SK-N-SH (cell line): Measurements from ENCODE around the gene IL18BP. TPM values are rescaled to one million over a fixed set of nuclear protein-coding genes. Genes with fewer than 3 reads are reported as not detected.

Experiments used
- CTCF ChIA-PET: fragments of 300-600, 350-600 bp; formaldehyde crosslinking; extraction: SDS; loops from one replicate; lab custom pipeline; 2021; lab: Yijun Ruan, JAX
- POLR2A ChIA-PET: fragments of 350-600 bp; sonication (Branson Sonifier 250); formaldehyde crosslinking; extraction: SDS; loops from one replicate; lab custom pipeline; 2020; ENCODE audit warnings: antibody characterized with exemption, inconsistent platforms; lab: Yijun Ruan, JAX
- DNase-seq: peaks from one replicate; pipeline ENCODE4 v3.0.0; 2012
- H2AFZ ChIP-seq: fragments of 200-600 bp; sonication (generic); 2 replicates; pipeline ENCODE4 v1.8.1; 2016; ENCODE audit warnings: antibody characterized with exemption, mild to moderate bottlenecking, low read depth
- H3F3A ChIP-seq: fragments of 200-600 bp; sonication (generic); replicated peaks from 2 replicates; pipeline ENCODE3; 2016; ENCODE audit warnings: antibody characterized with exemption, mild to moderate bottlenecking; ENCODE audit not compliant: insufficient read depth
- H3K27ac ChIP-seq, 2 experiments: fragments of 200-500 bp in 1 of 2; fragments of 200-600 bp in 1 of 2; sonication (Bioruptor generic) in 1 of 2; sonication (generic), shearing (Covaris generic) in 1 of 2; 2 replicates each; pipeline versions ENCODE4 v1.5.1 to v1.6.1; 2014 to 2016; ENCODE audit warnings: low read depth in 2 of 2, inconsistent platforms in 1 of 2, low read length in 1 of 2, mild to moderate bottlenecking in 1 of 2, mixed read lengths in 1 of 2
- H3K27me3 ChIP-seq: fragments of 200-600 bp; sonication (generic), shearing (Covaris generic); 2 replicates; pipeline ENCODE4 v1.6.1; 2016; ENCODE audit warnings: mixed run types; ENCODE audit not compliant: insufficient read depth
- H3K36me3 ChIP-seq, 2 experiments: fragments of 200-500 bp in 1 of 2; fragments of 200-600 bp in 1 of 2; sonication (Bioruptor generic) in 1 of 2; sonication (generic) in 1 of 2; replicated peaks in 1 of 2; 2 replicates each; pipeline versions ENCODE3 to v1.5.1; 2014 to 2016; ENCODE audit warnings: low read length in 1 of 2, mild to moderate bottlenecking in 1 of 2; ENCODE audit not compliant: insufficient read depth in 2 of 2, control insufficient read depth in 1 of 2
- H3K4me1 ChIP-seq, 2 experiments: fragments of 200-500 bp in 1 of 2; fragments of 200-600 bp in 1 of 2; sonication (Bioruptor generic) in 1 of 2; sonication (generic), shearing (Covaris generic) in 1 of 2; 2 replicates each; pipeline versions ENCODE4 v1.5.1 to v1.6.1; 2014 to 2016; ENCODE audit warnings: low read depth in 1 of 2, low read length in 1 of 2, mixed run types in 1 of 2; ENCODE audit not compliant: insufficient read depth in 2 of 2, control insufficient read depth in 1 of 2
- H3K4me2 ChIP-seq: fragments of 200-600 bp; sonication (generic), shearing (Covaris generic); 2 replicates; pipeline ENCODE4 v1.6.1; 2017; ENCODE audit warnings: mixed run types
- H3K4me3 ChIP-seq, 2 experiments: fragments of 200-500 bp in 1 of 2; fragments of 200-600 bp in 1 of 2; sonication (Bioruptor generic) in 1 of 2; sonication (generic), shearing (Covaris generic) in 1 of 2; 2 replicates each; pipeline versions ENCODE4 v1.5.1 to v1.8.1; 2014 to 2016; ENCODE audit warnings: low read depth in 2 of 2, inconsistent platforms in 1 of 2, low read length in 1 of 2, mild to moderate bottlenecking in 1 of 2, mixed read lengths in 1 of 2, moderate library complexity in 1 of 2
- H3K79me2 ChIP-seq: fragments of 200-600 bp; sonication (generic); 2 replicates; pipeline ENCODE4 v1.8.1; 2017; ENCODE audit warnings: mild to moderate bottlenecking; ENCODE audit not compliant: insufficient read depth
- H3K9ac ChIP-seq: fragments of 200-600 bp; sonication (generic); 2 replicates; pipeline ENCODE4 v1.6.1; 2017; ENCODE audit warnings: mixed run types
- H3K9me2 ChIP-seq: fragments of 200-600 bp; sonication (generic); 2 replicates; pipeline ENCODE4 v1.6.1; 2017; ENCODE audit warnings: mixed run types
- H3K9me3 ChIP-seq: fragments of 200-600 bp; sonication (generic); 2 replicates; pipeline ENCODE4 v1.6.1; 2017; ENCODE audit warnings: mixed run types, mild to moderate bottlenecking, moderate library complexity
- H4K20me1 ChIP-seq: fragments of 200-600 bp; sonication (generic); 2 replicates; pipeline ENCODE4 v1.6.1; 2017; ENCODE audit warnings: mild to moderate bottlenecking, mixed run types; ENCODE audit not compliant: insufficient read depth
- CHD2 ChIP-seq: fragments of 150-350 bp; IDR thresholded peaks from 2 replicates; pipeline ENCODE4 v1.6.1; 2018; ENCODE audit warnings: low read length; ENCODE audit not compliant: partially characterized antibody
- ELF1 ChIP-seq: IDR thresholded peaks from 2 replicates; pipeline ENCODE4 v1.4.0; 2012
- EP300 ChIP-seq, 2 experiments: IDR thresholded peaks; 2 replicates each; pipeline versions ENCODE4 v1.4.0 to v1.6.1; 2012; ENCODE audit warnings: borderline replicate concordance in 1 of 2, low read depth in 1 of 2, low read length in 1 of 2
- EZH2phosphoT487 ChIP-seq: fragments of 200-600 bp; sonication (generic); IDR thresholded peaks from 2 replicates; pipeline ENCODE4 v1.6.1; 2017; ENCODE audit warnings: low read depth, mixed run types, mild to moderate bottlenecking, antibody characterized with exemption, moderate library complexity, borderline replicate concordance
- FOSL2 ChIP-seq: IDR thresholded peaks from 2 replicates; pipeline ENCODE4 v1.4.0; 2012; ENCODE audit warnings: low read depth, mild to moderate bottlenecking, moderate library complexity, borderline replicate concordance
- GATA2 ChIP-seq: sonication (generic); formaldehyde crosslinking; IDR thresholded peaks from 2 replicates; pipeline ENCODE4 v1.5.0; 2020; ENCODE audit warnings: mild to moderate bottlenecking, missing genetic modification reagents
- MAX ChIP-seq: IDR thresholded peaks from 2 replicates; pipeline ENCODE4 v1.4.0; 2012; ENCODE audit warnings: low read depth
- MEF2A ChIP-seq: IDR thresholded peaks from 2 replicates; pipeline ENCODE4 v1.4.0; 2012; ENCODE audit warnings: low read depth, borderline replicate concordance
- NFIC ChIP-seq: IDR thresholded peaks from 2 replicates; pipeline ENCODE4 v1.4.0; 2012; ENCODE audit warnings: borderline replicate concordance
- NRF1 ChIP-seq: IDR thresholded peaks from 2 replicates; pipeline ENCODE4 v1.6.1; 2012; ENCODE audit warnings: low read depth, mild to moderate bottlenecking, low read length
- PBX3 ChIP-seq: IDR thresholded peaks from 2 replicates; pipeline ENCODE4; 2012
- RFX5 ChIP-seq: IDR thresholded peaks from 2 replicates; pipeline ENCODE4 v1.6.1; 2012; ENCODE audit warnings: mild to moderate bottlenecking, improper control_type of control experiment, low read length
- SMC3 ChIP-seq: IDR thresholded peaks from 2 replicates; pipeline ENCODE4 v1.6.1; 2012; ENCODE audit warnings: low read depth, low read length, improper control_type of control experiment
- TAF1 ChIP-seq: IDR thresholded peaks from 2 replicates; pipeline ENCODE4 v1.6.1; 2012; ENCODE audit warnings: low read depth, mild to moderate bottlenecking, low read length, moderate library complexity, borderline replicate concordance
- TCF12 ChIP-seq: IDR thresholded peaks from 2 replicates; pipeline ENCODE4 v1.4.0; 2012
- YY1 ChIP-seq: IDR thresholded peaks from 2 replicates; pipeline ENCODE4 v1.4.0; 2012; ENCODE audit warnings: low read depth, mild to moderate bottlenecking
- WGBS: methylation state at CpG from one replicate; pipeline ENCODE4 v1.1.6; 2017; ENCODE audit warnings: low lambda C conversion rate; 5-methylcytosine and 5-hydroxymethylcytosine counted together
- polyA plus RNA-seq, 3 experiments: library from polyadenylated mRNA; depleted of rRNA; stranded (reverse); fragments of >200 nt; gene quantifications; 2 replicates each; pipeline ENCODE4 v1.2.3, GENCODE V29; 2012
- TF ChIP-seq, protein P1 (sequence below): IDR thresholded peaks from 2 replicates; pipeline ENCODE4 v1.6.1; 2012; ENCODE audit warnings: mild to moderate bottlenecking, low read depth, low read length, moderate library complexity
- TF ChIP-seq, protein P2 (sequence below): fragments of 150-350 bp; IDR thresholded peaks from 2 replicates; pipeline ENCODE4 v1.6.1; 2017; ENCODE audit warnings: antibody characterized with exemption, low read length, low read depth, borderline replicate concordance
- TF ChIP-seq, protein P3 (sequence below): IDR thresholded peaks from 2 replicates; pipeline ENCODE4 v1.4.0; 2012; ENCODE audit warnings: low read depth, borderline replicate concordance
- TF ChIP-seq, protein P4 (sequence below): IDR thresholded peaks from 2 replicates; pipeline ENCODE4 v1.4.0; 2012; ENCODE audit warnings: low read depth, borderline replicate concordance
- TF ChIP-seq, protein P5 (sequence below): fragments of 200-600 bp; sonication (generic); IDR thresholded peaks from 2 replicates; pipeline ENCODE4 v1.6.1; 2017; ENCODE audit warnings: antibody characterized with exemption, mild to moderate bottlenecking, moderate library complexity

Gene IL18BP
- polyA plus RNA-seq, 1 of the 3 experiments (the other 2 are of a cell fraction), result 5.0 TPM

DNA sequence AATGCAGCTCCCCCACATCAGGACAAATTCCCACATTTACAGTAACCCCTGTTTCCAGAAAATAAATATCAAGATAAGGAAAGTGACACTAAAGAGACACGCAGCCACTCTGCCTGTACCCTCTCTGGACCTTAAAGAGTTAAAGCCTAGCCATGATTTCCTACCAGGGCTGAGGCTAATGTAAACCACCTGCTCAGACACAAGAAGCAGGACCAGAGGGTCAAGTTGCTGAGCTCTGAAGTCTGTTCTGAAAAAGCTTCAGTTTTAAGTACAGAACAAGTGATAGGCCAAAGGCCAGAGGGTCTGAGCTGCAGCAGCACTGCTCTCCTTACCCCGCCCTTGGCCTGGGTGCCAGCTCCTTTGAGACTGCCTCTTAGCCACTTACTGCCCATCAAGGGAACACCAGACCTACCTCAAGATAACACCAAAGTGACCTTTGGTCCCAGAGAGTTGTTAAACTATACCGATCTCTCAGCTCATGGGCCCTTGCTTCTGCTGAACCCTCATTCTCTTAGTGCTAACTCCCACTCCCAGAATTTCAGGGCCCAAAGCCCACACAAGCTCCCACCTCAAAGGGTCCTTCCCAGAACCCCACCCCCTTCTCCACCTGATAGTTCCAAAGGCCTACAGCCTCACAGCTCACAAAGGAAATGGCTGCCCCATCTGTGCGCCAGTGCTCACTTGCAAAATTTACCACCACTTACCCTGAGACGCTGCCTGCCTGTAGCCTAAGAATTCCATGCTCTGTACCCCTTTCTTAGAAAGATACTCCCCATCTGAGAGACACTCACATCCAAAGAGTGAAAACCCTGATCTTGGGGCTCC is 40.5 kb downstream of the IL18BP start:
- Histone ChIP-seq H3K27ac (peak overlapping the region; percentile 97 to 99), H3K9ac (peak overlapping the region; percentile 84), H3K4me1 (peaks cover 18 to 43% of the 10 kb centered on the region in 2 experiments), H3K9me3 (no peaks in the 10 kb centered on the region), H3K4me2 (peak overlapping the region; percentile 91), H3K27me3 (no peaks in the 10 kb centered on the region), H2AFZ (no peak overlapping the region), H3K9me2 (no peaks in the 10 kb centered on the region), H4K20me1 (peaks cover 26% of the 10 kb centered on the region), H3F3A (peaks cover 21% of the 10 kb centered on the region), H3K79me2 (peaks cover 95% of the 10 kb centered on the region), H3K36me3 (peaks cover 6 to 18% of the 10 kb centered on the region in 2 experiments), H3K4me3 (peak overlapping the region; percentile 64 to 67)
- CTCF ChIA-PET, result interaction anchor here (0.7 to 5.2 kb wide), 9 partner anchors 10 to 1667 kb away, joined by 3 to 30 read pairs (median 10); no protein-coding TSS in a partner anchor
- peak; percentile 64 for DNase-seq
- 30% methylated on average over 5 of the region's 5 CpGs for WGBS
- POLR2A ChIA-PET, result interaction anchor here (1.0 to 4.0 kb wide), 8 partner anchors 9 to 372 kb away, joined by 3 to 21 read pairs (median 4); partner anchors contain the start of genes ANAPC15 and PHOX2A
- TF ChIP-seq MEF2A (no peak), NFIC (no peak), EP300 (IDR thresholded peaks at IDR 0.05; ENCODE audit: borderline replicate concordance in 1 of 2, low read depth in 1 of 2, low read length in 1 of 2) (peak in 1 of 2 experiments; percentile 40; a peak in 1 of 4 replicates), EZH2phosphoT487 (no peak), RFX5 (no peak), MAX (no peak), TAF1 (no peak), CHD2 (peak; percentile 54), YY1 (no peak), GATA2 (no peak), PBX3 (no peak), ELF1 (no peak), TCF12 (peak; percentile 84), SMC3 (no peak), NRF1 (no peak), FOSL2 (no peak)
- TF ChIP-seq, protein P1, sequence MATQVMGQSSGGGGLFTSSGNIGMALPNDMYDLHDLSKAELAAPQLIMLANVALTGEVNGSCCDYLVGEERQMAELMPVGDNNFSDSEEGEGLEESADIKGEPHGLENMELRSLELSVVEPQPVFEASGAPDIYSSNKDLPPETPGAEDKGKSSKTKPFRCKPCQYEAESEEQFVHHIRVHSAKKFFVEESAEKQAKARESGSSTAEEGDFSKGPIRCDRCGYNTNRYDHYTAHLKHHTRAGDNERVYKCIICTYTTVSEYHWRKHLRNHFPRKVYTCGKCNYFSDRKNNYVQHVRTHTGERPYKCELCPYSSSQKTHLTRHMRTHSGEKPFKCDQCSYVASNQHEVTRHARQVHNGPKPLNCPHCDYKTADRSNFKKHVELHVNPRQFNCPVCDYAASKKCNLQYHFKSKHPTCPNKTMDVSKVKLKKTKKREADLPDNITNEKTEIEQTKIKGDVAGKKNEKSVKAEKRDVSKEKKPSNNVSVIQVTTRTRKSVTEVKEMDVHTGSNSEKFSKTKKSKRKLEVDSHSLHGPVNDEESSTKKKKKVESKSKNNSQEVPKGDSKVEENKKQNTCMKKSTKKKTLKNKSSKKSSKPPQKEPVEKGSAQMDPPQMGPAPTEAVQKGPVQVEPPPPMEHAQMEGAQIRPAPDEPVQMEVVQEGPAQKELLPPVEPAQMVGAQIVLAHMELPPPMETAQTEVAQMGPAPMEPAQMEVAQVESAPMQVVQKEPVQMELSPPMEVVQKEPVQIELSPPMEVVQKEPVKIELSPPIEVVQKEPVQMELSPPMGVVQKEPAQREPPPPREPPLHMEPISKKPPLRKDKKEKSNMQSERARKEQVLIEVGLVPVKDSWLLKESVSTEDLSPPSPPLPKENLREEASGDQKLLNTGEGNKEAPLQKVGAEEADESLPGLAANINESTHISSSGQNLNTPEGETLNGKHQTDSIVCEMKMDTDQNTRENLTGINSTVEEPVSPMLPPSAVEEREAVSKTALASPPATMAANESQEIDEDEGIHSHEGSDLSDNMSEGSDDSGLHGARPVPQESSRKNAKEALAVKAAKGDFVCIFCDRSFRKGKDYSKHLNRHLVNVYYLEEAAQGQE, result no peak
- TF ChIP-seq, protein P2, sequence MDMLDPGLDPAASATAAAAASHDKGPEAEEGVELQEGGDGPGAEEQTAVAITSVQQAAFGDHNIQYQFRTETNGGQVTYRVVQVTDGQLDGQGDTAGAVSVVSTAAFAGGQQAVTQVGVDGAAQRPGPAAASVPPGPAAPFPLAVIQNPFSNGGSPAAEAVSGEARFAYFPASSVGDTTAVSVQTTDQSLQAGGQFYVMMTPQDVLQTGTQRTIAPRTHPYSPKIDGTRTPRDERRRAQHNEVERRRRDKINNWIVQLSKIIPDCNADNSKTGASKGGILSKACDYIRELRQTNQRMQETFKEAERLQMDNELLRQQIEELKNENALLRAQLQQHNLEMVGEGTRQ, result no peak
- TF ChIP-seq, protein P3, sequence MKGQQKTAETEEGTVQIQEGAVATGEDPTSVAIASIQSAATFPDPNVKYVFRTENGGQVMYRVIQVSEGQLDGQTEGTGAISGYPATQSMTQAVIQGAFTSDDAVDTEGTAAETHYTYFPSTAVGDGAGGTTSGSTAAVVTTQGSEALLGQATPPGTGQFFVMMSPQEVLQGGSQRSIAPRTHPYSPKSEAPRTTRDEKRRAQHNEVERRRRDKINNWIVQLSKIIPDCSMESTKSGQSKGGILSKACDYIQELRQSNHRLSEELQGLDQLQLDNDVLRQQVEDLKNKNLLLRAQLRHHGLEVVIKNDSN, result no peak
- TF ChIP-seq, protein P4, sequence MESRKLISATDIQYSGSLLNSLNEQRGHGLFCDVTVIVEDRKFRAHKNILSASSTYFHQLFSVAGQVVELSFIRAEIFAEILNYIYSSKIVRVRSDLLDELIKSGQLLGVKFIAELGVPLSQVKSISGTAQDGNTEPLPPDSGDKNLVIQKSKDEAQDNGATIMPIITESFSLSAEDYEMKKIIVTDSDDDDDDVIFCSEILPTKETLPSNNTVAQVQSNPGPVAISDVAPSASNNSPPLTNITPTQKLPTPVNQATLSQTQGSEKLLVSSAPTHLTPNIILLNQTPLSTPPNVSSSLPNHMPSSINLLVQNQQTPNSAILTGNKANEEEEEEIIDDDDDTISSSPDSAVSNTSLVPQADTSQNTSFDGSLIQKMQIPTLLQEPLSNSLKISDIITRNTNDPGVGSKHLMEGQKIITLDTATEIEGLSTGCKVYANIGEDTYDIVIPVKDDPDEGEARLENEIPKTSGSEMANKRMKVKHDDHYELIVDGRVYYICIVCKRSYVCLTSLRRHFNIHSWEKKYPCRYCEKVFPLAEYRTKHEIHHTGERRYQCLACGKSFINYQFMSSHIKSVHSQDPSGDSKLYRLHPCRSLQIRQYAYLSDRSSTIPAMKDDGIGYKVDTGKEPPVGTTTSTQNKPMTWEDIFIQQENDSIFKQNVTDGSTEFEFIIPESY, result no peak
- TF ChIP-seq, protein P5, sequence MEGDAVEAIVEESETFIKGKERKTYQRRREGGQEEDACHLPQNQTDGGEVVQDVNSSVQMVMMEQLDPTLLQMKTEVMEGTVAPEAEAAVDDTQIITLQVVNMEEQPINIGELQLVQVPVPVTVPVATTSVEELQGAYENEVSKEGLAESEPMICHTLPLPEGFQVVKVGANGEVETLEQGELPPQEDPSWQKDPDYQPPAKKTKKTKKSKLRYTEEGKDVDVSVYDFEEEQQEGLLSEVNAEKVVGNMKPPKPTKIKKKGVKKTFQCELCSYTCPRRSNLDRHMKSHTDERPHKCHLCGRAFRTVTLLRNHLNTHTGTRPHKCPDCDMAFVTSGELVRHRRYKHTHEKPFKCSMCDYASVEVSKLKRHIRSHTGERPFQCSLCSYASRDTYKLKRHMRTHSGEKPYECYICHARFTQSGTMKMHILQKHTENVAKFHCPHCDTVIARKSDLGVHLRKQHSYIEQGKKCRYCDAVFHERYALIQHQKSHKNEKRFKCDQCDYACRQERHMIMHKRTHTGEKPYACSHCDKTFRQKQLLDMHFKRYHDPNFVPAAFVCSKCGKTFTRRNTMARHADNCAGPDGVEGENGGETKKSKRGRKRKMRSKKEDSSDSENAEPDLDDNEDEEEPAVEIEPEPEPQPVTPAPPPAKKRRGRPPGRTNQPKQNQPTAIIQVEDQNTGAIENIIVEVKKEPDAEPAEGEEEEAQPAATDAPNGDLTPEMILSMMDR, result no peak
